ENCODE measurements around the gene ARFGAP2. TPM values are rescaled to one million over a fixed set of nuclear protein-coding genes. Genes with fewer than 3 reads are reported as not detected.

Gene ARFGAP2
- total and polyA plus RNA-seq, 9 of the 15 experiments (the other 6 are each of a cell fraction or from before 2014, with no cell fraction given): 29.1 to 140 (median 90.1) TPM

DNA sequence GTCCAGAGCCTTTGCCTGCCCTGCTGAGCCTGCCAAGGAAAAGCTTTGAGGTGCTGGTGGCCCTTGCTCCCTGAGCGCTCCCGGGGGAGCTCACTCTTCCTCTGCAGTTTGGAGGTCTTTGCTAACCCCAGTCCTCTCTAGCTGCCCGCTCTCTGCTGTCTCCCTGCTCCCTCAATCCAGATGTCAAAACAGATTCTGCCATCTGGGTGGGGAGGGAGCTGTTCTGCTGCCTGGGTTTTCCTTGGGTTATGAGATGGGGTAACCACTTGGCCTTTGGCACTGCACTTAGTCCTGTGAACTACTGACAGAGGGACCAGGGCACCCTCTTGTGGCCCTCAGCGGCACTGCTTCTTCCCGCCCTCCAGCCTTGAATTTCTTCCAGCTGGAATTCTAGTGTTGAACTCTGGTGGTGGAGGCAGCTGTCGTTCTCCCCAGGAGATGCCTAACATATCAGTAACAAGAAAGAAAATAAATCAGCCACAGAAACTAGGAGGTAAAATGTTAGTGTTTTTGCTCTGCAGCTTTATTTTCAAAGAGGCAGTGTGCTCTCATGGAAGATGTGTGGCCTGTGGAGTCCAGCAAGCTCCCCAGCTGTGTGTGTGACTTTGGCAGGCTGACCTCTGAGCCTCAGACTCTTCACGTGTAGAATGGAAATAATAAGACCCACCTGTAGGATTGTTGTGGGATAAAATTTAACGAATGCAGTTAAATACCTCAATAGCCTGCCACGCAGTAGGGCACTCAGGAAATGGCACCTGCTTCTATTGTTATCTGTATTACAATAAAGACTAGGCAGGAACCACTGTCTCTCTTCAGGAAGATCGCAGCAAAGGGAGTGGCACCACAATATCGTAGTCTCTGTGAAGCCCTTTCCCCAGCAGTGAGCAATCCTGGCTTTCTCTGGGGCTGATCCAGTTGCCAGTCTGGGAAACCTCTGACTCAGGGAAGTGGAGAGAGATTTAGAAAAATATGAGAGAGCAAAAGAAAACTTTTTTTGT is 23.4 kb downstream of the ARFGAP2 start:
- Histone ChIP-seq H3K79me2 (ENCODE audit: control insufficient read depth, insufficient read depth, low read length) (no peaks in the 10 kb centered on the region), H3K4me3 (no peak overlapping the region), H3K9me1 (ENCODE audit: control insufficient read depth, insufficient read depth, low read length) (no peaks in the 10 kb centered on the region), H3K36me3 (ENCODE audit: control insufficient read depth, insufficient read depth, low read length) (no peaks in the 10 kb centered on the region), H3K27ac (ENCODE audit: extremely low read depth, low read depth, low read length) (no peak overlapping the region), H3K9ac (ENCODE audit: insufficient read depth in 1 of 2, low read depth in 2 of 2, low read length in 2 of 2) (no peak overlapping the region), H4K20me1 (replicated peaks; ENCODE audit: control insufficient read depth, insufficient read depth, low read length) (peaks cover 14% of the 10 kb centered on the region; the same call in 1 of the 2 replicates), H3K4me1 (replicated peaks in 1 of 2; ENCODE audit: control insufficient read depth in 2 of 2, insufficient read depth in 2 of 2, low read length in 2 of 2) (peaks cover 0 to 5% of the 10 kb centered on the region in 2 experiments; a peak in 2 of 5 replicates), H3K27me3 (ENCODE audit: control insufficient read depth in 2 of 2, insufficient read depth in 2 of 2, low read length in 2 of 2) (no peaks in the 10 kb centered on the region), H3K4me2 (ENCODE audit: insufficient read depth, low read length) (no peak overlapping the region), H2AFZ (ENCODE audit: low read depth, low read length) (no peak overlapping the region), H3K9me3 (replicated peaks; ENCODE audit: control insufficient read depth, insufficient read depth, low read depth, low read length) (no peaks in the 10 kb centered on the region)
- intact Hi-C loops (cut with micrococcal nuclease) (loop anchor here (1.0 to 5.0 kb wide), 3 partner anchors 51 to 264 kb away; no protein-coding TSS in a partner anchor), in situ Hi-C loops (cut with MboI) (no loop called here)
- peak; percentile 77 to 82 (median 80) for DNase-seq (ENCODE audit: extremely low read depth in 1 of 4, low spot score in 3 of 4)
- peak; percentile 90 for ATAC-seq
- POLR2A ChIA-PET: interaction anchor here (0.6 to 2.0 kb wide), 8 partner anchors 8 to 673 kb away, joined by 3 to 9 read pairs (median 3); no protein-coding TSS in a partner anchor
- no TSS peak for BruUV-seq (replicated peaks)
- WGBS (ENCODE audit: insufficient coverage, low coverage, missing lambda C conversion rate): 33% methylated on average over 11 of the region's 11 CpGs
- peak; percentile 94 for FAIRE-seq
- CTCF ChIA-PET (ENCODE audit: low intra/inter-chr PET ratio): interaction anchor here (0.5 to 3.5 kb wide), 3 partner anchors 24 to 263 kb away, joined by 3 to 35 read pairs (median 3); no protein-coding TSS in a partner anchor
- TF ChIP-seq DACH1 (IDR thresholded peaks at IDR 0.05; ENCODE audit: partially characterized antibody) (no peak), RB1 (IDR thresholded peaks at IDR 0.05; ENCODE audit: low read depth) (peak; percentile 77; the same call in 1 of the 2 replicates), ZNF24 (IDR thresholded peaks at IDR 0.05) (peak; percentile 41; the same call in 1 of the 2 replicates), TEAD1 (CRISPR knock-in tag; IDR thresholded peaks at IDR 0.05) (0 out of 4 replicates have a peak, but pooled peaks of 1 of the 2 experiments have one; percentile 49), XRCC5 (IDR thresholded peaks at IDR 0.05; ENCODE audit: low read depth, low read length) (peak; percentile 83; the same call in 1 of the 2 replicates), MXI1 (IDR thresholded peaks at IDR 0.05; ENCODE audit: low read depth, low read length) (0 out of 2 replicates have a peak, but pooled peaks have one; percentile 31), HMG20B (CRISPR knock-in tag; IDR thresholded peaks at IDR 0.05) (no peak), SMC3 (conservative IDR thresholded peaks at IDR 0.05; ENCODE audit: insufficient read depth, low read depth, low read length) (peak; percentile 98), STAG1 (CRISPR knock-in tag; IDR thresholded peaks at IDR 0.05; ENCODE audit: borderline replicate concordance) (peak; percentile 85), RHOXF2B (CRISPR knock-in tag; conservative IDR thresholded peaks at IDR 0.05) (no peak), SOX6 (IDR thresholded peaks at IDR 0.05) (0 out of 2 replicates have a peak, but pooled peaks have one; percentile 11), GABPB1 (CRISPR knock-in tag; IDR thresholded peaks at IDR 0.05) (0 out of 2 replicates have a peak, but pooled peaks have one; percentile 23), DEAF1 (CRISPR knock-in tag; IDR thresholded peaks at IDR 0.05) (peak; percentile 89), ARID2 (IDR thresholded peaks at IDR 0.05) (peak; percentile 69), SP1 (CRISPR knock-in tag; IDR thresholded peaks at IDR 0.05) (0 out of 2 replicates have a peak, but pooled peaks have one; percentile 43)
- TF ChIP-seq, protein P1, sequence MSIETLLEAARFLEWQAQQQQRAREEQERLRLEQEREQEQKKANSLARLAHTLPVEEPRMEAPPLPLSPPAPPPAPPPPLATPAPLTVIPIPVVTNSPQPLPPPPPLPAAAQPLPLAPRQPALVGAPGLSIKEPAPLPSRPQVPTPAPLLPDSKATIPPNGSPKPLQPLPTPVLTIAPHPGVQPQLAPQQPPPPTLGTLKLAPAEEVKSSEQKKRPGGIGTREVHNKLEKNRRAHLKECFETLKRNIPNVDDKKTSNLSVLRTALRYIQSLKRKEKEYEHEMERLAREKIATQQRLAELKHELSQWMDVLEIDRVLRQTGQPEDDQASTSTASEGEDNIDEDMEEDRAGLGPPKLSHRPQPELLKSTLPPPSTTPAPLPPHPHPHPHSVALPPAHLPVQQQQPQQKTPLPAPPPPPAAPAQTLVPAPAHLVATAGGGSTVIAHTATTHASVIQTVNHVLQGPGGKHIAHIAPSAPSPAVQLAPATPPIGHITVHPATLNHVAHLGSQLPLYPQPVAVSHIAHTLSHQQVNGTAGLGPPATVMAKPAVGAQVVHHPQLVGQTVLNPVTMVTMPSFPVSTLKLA (conservative IDR thresholded peaks at IDR 0.05): no peak
- TF ChIP-seq, protein P2, sequence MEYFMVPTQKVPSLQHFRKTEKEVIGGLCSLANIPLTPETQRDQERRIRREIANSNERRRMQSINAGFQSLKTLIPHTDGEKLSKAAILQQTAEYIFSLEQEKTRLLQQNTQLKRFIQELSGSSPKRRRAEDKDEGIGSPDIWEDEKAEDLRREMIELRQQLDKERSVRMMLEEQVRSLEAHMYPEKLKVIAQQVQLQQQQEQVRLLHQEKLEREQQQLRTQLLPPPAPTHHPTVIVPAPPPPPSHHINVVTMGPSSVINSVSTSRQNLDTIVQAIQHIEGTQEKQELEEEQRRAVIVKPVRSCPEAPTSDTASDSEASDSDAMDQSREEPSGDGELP (CRISPR knock-in tag; IDR thresholded peaks at IDR 0.05; ENCODE audit: borderline replicate concordance): peak; percentile 67; the same call in 1 of the 2 replicates
